Osteoblast (primary cell): ENCODE measurements around the gene DCUN1D3. TPM values are rescaled to one million over a fixed set of nuclear protein-coding genes. Genes with fewer than 3 reads are reported as not detected.
A peak's percentile ranks its signal among the peaks of the same experiment; 100 is the strongest.
"Not testable (repeated sequence)": the region's sequence is repeated elsewhere in the genome, so short reads cannot be mapped to it uniquely, and the experiment has no call there.

Experiments
- DNase-seq: peaks from one replicate; pipeline ENCODE4 v3.0.0; 2011; ENCODE audit warnings: low spot score, mixed read lengths; ENCODE audit not compliant: insufficient read length; ENCODE audit errors: missing footprints
- H2AFZ ChIP-seq: 2 replicates; pipeline ENCODE4 v1.6.0; 2011; ENCODE audit warnings: mild to moderate bottlenecking, low read length
- H3K27ac ChIP-seq: 2 replicates; pipeline ENCODE4 v1.5.1; 2011; ENCODE audit warnings: mild to moderate bottlenecking, low read depth, low read length, moderate library complexity
- H3K27me3 ChIP-seq: 2 replicates; pipeline ENCODE4 v1.6.0; 2012; ENCODE audit warnings: mild to moderate bottlenecking, control low read depth, inconsistent platforms, low read length, moderate library complexity; ENCODE audit not compliant: insufficient read depth
- H3K36me3 ChIP-seq: 2 replicates; pipeline ENCODE4 v1.5.1; 2011; ENCODE audit warnings: mild to moderate bottlenecking, low read length, control low read depth, moderate library complexity; ENCODE audit not compliant: insufficient read depth
- H3K4me1 ChIP-seq: 2 replicates; pipeline ENCODE4 v1.5.1; 2011; ENCODE audit warnings: mild to moderate bottlenecking, low read length, control low read depth, moderate library complexity; ENCODE audit not compliant: insufficient read depth
- H3K4me2 ChIP-seq: 2 replicates; pipeline ENCODE4 v1.6.0; 2011; ENCODE audit warnings: mild to moderate bottlenecking, low read length; ENCODE audit not compliant: insufficient read depth
- H3K4me3 ChIP-seq: fragments of 200-600 bp; sonication (generic); 3 replicates; pipeline ENCODE4 v1.5.1; 2012; ENCODE audit warnings: mild to moderate bottlenecking, low read length, inconsistent platforms; ENCODE audit not compliant: insufficient read depth
- H3K79me2 ChIP-seq: 2 replicates; pipeline ENCODE4 v1.6.0; 2012; ENCODE audit warnings: mild to moderate bottlenecking, low read length, control low read depth, inconsistent platforms; ENCODE audit not compliant: insufficient read depth
- H3K9me3 ChIP-seq: 2 replicates; pipeline ENCODE4 v1.5.1; 2011; ENCODE audit warnings: low read depth, low read length, control low read depth
- H4K20me1 ChIP-seq: 2 replicates; pipeline ENCODE4 v1.6.0; 2012; ENCODE audit warnings: mild to moderate bottlenecking, low read length, control low read depth; ENCODE audit not compliant: insufficient read depth
- total RNA-seq: library from RNA; depleted of rRNA; stranded (reverse); fragments of >200 nt; gene quantifications from 2 replicates; pipeline ENCODE4 v1.2.3, GENCODE V29; 2012
- TF ChIP-seq, protein P1 (sequence below): IDR thresholded peaks from 2 replicates; pipeline ENCODE4 v1.5.1; 2011; ENCODE audit warnings: mild to moderate bottlenecking, low read depth, low read length, moderate library complexity; ENCODE audit errors: extremely low read depth

The DCUN1D3 gene
- total RNA-seq, 1 donor = 33.7 TPM

DNA sequence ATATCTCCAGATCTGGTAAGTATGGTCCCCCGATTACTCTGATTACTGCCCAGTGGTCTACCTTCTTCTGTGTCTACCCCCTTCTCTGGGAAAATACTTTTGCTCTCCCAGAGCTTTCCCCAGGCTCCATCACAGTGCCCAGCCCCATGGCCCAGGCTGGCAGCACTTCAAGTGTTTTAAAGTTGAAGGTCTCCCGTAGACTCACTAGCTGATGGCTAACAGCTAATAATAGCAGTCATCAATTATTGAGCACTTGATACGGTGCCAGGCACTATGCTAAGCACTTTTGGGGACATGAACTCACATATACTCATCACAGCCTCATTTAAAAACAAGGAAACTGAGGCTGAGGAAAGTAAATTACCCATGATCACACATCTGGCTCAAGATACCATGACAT is 33.4 kb downstream of the DCUN1D3 start:
- no peaks in the 10 kb centered on the region for H3K9me3 ChIP-seq
- H3K4me2 ChIP-seq = peak overlapping the region; percentile 65
- H3K27me3 ChIP-seq = no peaks in the 10 kb centered on the region
- H4K20me1 ChIP-seq = peaks cover 49% of the 10 kb centered on the region
- peaks cover 7% of the 10 kb centered on the region for H3K36me3 ChIP-seq
- H3K4me1 ChIP-seq = peaks cover 58% of the 10 kb centered on the region
- H3K4me3 ChIP-seq = no peak overlapping the region
- peak overlapping the region; percentile 97 for H3K27ac ChIP-seq
- TF ChIP-seq, protein P1, sequence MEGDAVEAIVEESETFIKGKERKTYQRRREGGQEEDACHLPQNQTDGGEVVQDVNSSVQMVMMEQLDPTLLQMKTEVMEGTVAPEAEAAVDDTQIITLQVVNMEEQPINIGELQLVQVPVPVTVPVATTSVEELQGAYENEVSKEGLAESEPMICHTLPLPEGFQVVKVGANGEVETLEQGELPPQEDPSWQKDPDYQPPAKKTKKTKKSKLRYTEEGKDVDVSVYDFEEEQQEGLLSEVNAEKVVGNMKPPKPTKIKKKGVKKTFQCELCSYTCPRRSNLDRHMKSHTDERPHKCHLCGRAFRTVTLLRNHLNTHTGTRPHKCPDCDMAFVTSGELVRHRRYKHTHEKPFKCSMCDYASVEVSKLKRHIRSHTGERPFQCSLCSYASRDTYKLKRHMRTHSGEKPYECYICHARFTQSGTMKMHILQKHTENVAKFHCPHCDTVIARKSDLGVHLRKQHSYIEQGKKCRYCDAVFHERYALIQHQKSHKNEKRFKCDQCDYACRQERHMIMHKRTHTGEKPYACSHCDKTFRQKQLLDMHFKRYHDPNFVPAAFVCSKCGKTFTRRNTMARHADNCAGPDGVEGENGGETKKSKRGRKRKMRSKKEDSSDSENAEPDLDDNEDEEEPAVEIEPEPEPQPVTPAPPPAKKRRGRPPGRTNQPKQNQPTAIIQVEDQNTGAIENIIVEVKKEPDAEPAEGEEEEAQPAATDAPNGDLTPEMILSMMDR = no peak
- peaks cover 96% of the 10 kb centered on the region for H3K79me2 ChIP-seq
- H2AFZ ChIP-seq = no peak overlapping the region
- DNase-seq = no peak

DNA sequence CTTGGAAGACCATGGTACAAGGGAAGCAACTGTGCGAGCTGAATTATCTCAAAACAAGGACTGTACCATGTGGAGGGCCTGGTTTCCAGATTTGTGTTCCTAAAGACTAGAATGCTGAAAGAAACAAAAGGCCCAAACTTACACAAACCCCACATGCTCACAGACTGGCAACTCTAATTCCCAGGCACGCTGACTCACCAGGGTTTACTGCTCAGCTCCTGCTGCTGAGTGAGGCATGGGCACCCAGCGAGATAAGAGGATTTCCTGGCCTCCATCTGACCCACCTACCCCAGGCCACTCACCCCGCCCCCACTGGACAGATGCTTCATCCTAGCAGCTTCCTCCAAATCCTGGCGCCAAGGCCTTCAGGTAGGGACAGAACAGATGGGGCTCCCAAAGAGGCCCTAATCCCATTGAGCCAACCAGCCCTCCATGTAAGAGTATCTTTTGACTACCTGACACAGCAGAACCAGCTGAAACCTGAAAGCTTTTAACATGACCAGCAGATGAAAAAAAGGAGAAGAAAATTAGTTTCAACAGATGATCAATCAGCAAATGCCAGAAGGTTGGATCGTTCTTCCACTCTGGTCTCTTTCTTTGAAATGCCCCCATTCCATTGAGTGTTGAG is 33.9 kb downstream of the DCUN1D3 start:
- peak; percentile 90 for DNase-seq
- Histone ChIP-seq H3K4me1 (peaks cover 53% of the 10 kb centered on the region), H4K20me1 (peaks cover 44% of the 10 kb centered on the region), H2AFZ (peak overlapping the region; percentile 15), H3K79me2 (peaks cover 96% of the 10 kb centered on the region), H3K4me3 (no peak overlapping the region), H3K9me3 (no peaks in the 10 kb centered on the region), H3K27ac (peak overlapping the region; percentile 97), H3K27me3 (no peaks in the 10 kb centered on the region), H3K4me2 (peak overlapping the region; percentile 65), H3K36me3 (peaks cover 13% of the 10 kb centered on the region)
- TF ChIP-seq, protein P1 = no peak

- Histone ChIP-seq H3K4me1 (peaks cover 46% of the 10 kb centered on the region), H3K79me2 (peaks cover 96% of the 10 kb centered on the region), H3K27ac (peak overlapping the region; percentile 97), H3K27me3 (no peaks in the 10 kb centered on the region), H4K20me1 (peaks cover 38% of the 10 kb centered on the region), H2AFZ (peak overlapping the region; percentile 15), H3K36me3 (peaks cover 20% of the 10 kb centered on the region), H3K4me2 (peak overlapping the region; percentile 65), H3K9me3 (no peaks in the 10 kb centered on the region), H3K4me3 (no peak overlapping the region)
- TF ChIP-seq, protein P1 = no peak
- DNase-seq = peak; percentile 78
Observed at GRCh38 chr16:20865420-20866131, 34.6 kb downstream of the DCUN1D3 start.

GRCh38 chr16:20864376-20864775 is 35.8 kb downstream of the DCUN1D3 start:
- Histone ChIP-seq H3K36me3 (peaks cover 32% of the 10 kb centered on the region), H3K27ac (peak overlapping the region; percentile 5), H4K20me1 (peaks cover 30% of the 10 kb centered on the region), H3K79me2 (peaks cover 96% of the 10 kb centered on the region), H3K4me1 (peaks cover 46% of the 10 kb centered on the region)
- not testable (repeated sequence) for H3K9me3 ChIP-seq, DNase-seq, H2AFZ ChIP-seq, H3K4me2 ChIP-seq, H3K4me3 ChIP-seq, H3K27me3 ChIP-seq
